Natural killer cell (primary cell): ENCODE measurements around the gene PTPMT1. TPM values are rescaled to one million over a fixed set of nuclear protein-coding genes. Genes with fewer than 3 reads are reported as not detected.
"Not testable (repeated sequence)": the region's sequence is repeated elsewhere in the genome, so short reads cannot be mapped to it uniquely, and the experiment has no call there.

Source experiments
- ATAC-seq, 3 donors: fragments of 150-1000 bp in 2 of 3; fragments of 200-7000 bp in 1 of 3; cut with Tn5 transposase; 1 replicate in 1 of 3; 2 replicates in 2 of 3; pipeline ENCODE4 v1.10.0; 2021; ENCODE audit warnings: mild to moderate bottlenecking in 2 of 3, moderate library complexity in 2 of 3
- DNase-seq, 2 donors: peaks; one replicate each; pipeline versions ENCODE4 v3.0.0 to v3.0.0-alpha.2; 2013 to 2021; ENCODE audit warnings: mixed read lengths in 1 of 2
- H3K27ac ChIP-seq: one replicate; pipeline ENCODE4 v1.5.1; 2013; ENCODE audit warnings: mild to moderate bottlenecking, low read length
- H3K27me3 ChIP-seq: one replicate; pipeline ENCODE4 v1.6.1; 2013; ENCODE audit warnings: low read length; ENCODE audit not compliant: control insufficient read depth, insufficient read depth
- H3K36me3 ChIP-seq: one replicate; pipeline ENCODE4 v1.6.1; 2013; ENCODE audit warnings: low read length; ENCODE audit not compliant: control insufficient read depth, insufficient read depth
- H3K4me1 ChIP-seq: one replicate; pipeline ENCODE4 v1.6.1; 2013; ENCODE audit warnings: low read length; ENCODE audit not compliant: control insufficient read depth, insufficient read depth
- H3K4me3 ChIP-seq: one replicate; pipeline ENCODE4 v1.5.1; 2013; ENCODE audit warnings: low read length
- H3K9me3 ChIP-seq: one replicate; pipeline ENCODE4 v1.6.1; 2013; ENCODE audit warnings: low read length; ENCODE audit not compliant: control insufficient read depth, insufficient read depth
- H3K27ac Mint-ChIP-seq, 2 donors: one replicate each; pipeline ENCODE4 v1.8.0; 2022; ENCODE audit warnings: mild to moderate bottlenecking in 2 of 2, mixed read lengths in 2 of 2, moderate library complexity in 1 of 2
- H3K27me3 Mint-ChIP-seq, 2 donors: one replicate each; pipeline ENCODE4 v1.8.0; 2022; ENCODE audit warnings: low read depth in 2 of 2, mixed read lengths in 2 of 2
- H3K36me3 Mint-ChIP-seq: one replicate; pipeline ENCODE4 v1.8.0; 2022; ENCODE audit warnings: mixed read lengths
- H3K4me1 Mint-ChIP-seq, 2 donors: one replicate each; pipeline ENCODE4 v1.8.0; 2022; ENCODE audit warnings: mixed read lengths in 2 of 2
- H3K4me3 Mint-ChIP-seq: one replicate; pipeline ENCODE4 v1.8.0; 2022; ENCODE audit warnings: mild to moderate bottlenecking, moderate library complexity, mixed read lengths
- H3K9me3 Mint-ChIP-seq, 2 donors: one replicate each; pipeline ENCODE4 v1.8.0; 2022; ENCODE audit warnings: mixed read lengths in 2 of 2
- CTCF ChIP-seq: fragments of 200-600 bp; IDR thresholded peaks from one replicate; pipeline ENCODE4 v1.8.0; 2022; ENCODE audit warnings: antibody characterized with exemption
- WGBS: methylation state at CpG from one replicate; pipeline ENCODE4 v1.1.7; 2013; ENCODE audit warnings: missing lambda C conversion rate; ENCODE audit not compliant: insufficient coverage; 5-methylcytosine and 5-hydroxymethylcytosine counted together
- intact Hi-C: fragments of 100-400 bp; cut with micrococcal nuclease; formaldehyde crosslinking; loops from one replicate; pipeline ENCODE4 v1.14.2; 2022
- total RNA-seq, 4 donors: library from RNA; stranded (reverse); fragments of 120-200 nt in 1 of 4; gene quantifications; one replicate each; pipeline versions ENCODE4 v1.2.3 to v1.2.4, GENCODE V29; 2013 to 2022

The PTPMT1 gene
- total RNA-seq, 3 donors from 2014 or later (not counting 1 experiment from before 2014, with no cell fraction given): 19.4 to 28.6 (median 20.4) TPM

GRCh38 chr11:47527186-47527585, 38.2 kb upstream of the PTPMT1 start:
- Mint-ChIP-seq H3K4me3 (no peak overlapping the region), H3K36me3 (no peaks in the 10 kb centered on the region), H3K27ac (peak overlapping the region; percentile 67 to 93), H3K27me3 (no peaks in the 10 kb centered on the region), H3K4me1 (peaks cover 38 to 56% of the 10 kb centered on the region in 2 donors), H3K9me3 (no peaks in the 10 kb centered on the region)
- intact Hi-C loops: no loop called here
- peaks cover 16% of the 10 kb centered on the region for H3K4me1 ChIP-seq
- ATAC-seq: no peak
- WGBS: 95% methylated on average over 6 of the region's 6 CpGs
- no peaks in the 10 kb centered on the region for H3K27me3 ChIP-seq
- TF ChIP-seq CTCF: no peak
- DNase-seq: no peak
- no peak overlapping the region for H3K27ac ChIP-seq
- peaks cover 3% of the 10 kb centered on the region for H3K36me3 ChIP-seq
- H3K4me3 ChIP-seq: no peak overlapping the region
- H3K9me3 ChIP-seq: no peaks in the 10 kb centered on the region

GRCh38 chr11:47529951-47530350, 35.4 kb upstream of the PTPMT1 start:
- Mint-ChIP-seq H3K27ac (peak overlapping the region; percentile 63 to 72), H3K4me1 (peaks cover 28 to 48% of the 10 kb centered on the region in 2 donors)
- no peak overlapping the region for H3K27ac ChIP-seq

GRCh38 chr11:47530721-47531120, 34.7 kb upstream of the PTPMT1 start:
- intact Hi-C loops, H3K4me3 Mint-ChIP-seq, H3K27ac ChIP-seq, H3K36me3 ChIP-seq, H3K9me3 ChIP-seq, H3K9me3 Mint-ChIP-seq, ATAC-seq, H3K36me3 Mint-ChIP-seq, H3K4me3 ChIP-seq, H3K27me3 Mint-ChIP-seq, H3K27me3 ChIP-seq, DNase-seq: not testable (repeated sequence)
- Mint-ChIP-seq H3K4me1 (peaks cover 25 to 46% of the 10 kb centered on the region in 2 donors), H3K27ac (peak overlapping the region; percentile 63 to 72)
- peaks cover 14% of the 10 kb centered on the region for H3K4me1 ChIP-seq
- WGBS: 95% methylated on average over 9 of the region's 9 CpGs

More at GRCh38 chr11:47529951-47530350, 35.4 kb upstream of the PTPMT1 start:
- DNase-seq (no peak), ATAC-seq (no peak)
- H3K9me3 ChIP-seq: no peaks in the 10 kb centered on the region
- Mint-ChIP-seq H3K27me3 (no peaks in the 10 kb centered on the region), H3K9me3 (no peaks in the 10 kb centered on the region), H3K4me3 (no peak overlapping the region), H3K36me3 (no peaks in the 10 kb centered on the region)
- peaks cover 3% of the 10 kb centered on the region for H3K36me3 ChIP-seq
- peaks cover 14% of the 10 kb centered on the region for H3K4me1 ChIP-seq
- 100% methylated on average over 3 of the region's 4 CpGs for WGBS
- TF ChIP-seq CTCF: no peak
- intact Hi-C loops: no loop called here
- H3K4me3 ChIP-seq: no peak overlapping the region
- H3K27me3 ChIP-seq: no peaks in the 10 kb centered on the region

GRCh38 chr11:47531666-47532065, 33.7 kb upstream of the PTPMT1 start:
- peaks cover 22 to 44% of the 10 kb centered on the region in 2 donors for H3K4me1 Mint-ChIP-seq
- WGBS: 77% methylated on average over 3 of the region's 3 CpGs
- no peak for DNase-seq

More at GRCh38 chr11:47531666-47532065, 33.7 kb upstream of the PTPMT1 start:
- Mint-ChIP-seq H3K36me3 (no peaks in the 10 kb centered on the region), H3K27ac (peak overlapping the region in 1 of 2 donors; percentile 44), H3K27me3 (no peaks in the 10 kb centered on the region), H3K9me3 (no peaks in the 10 kb centered on the region), H3K4me3 (no peak overlapping the region)
- Histone ChIP-seq H3K27me3 (no peaks in the 10 kb centered on the region), H3K27ac (no peak overlapping the region), H3K36me3 (peaks cover 5% of the 10 kb centered on the region), H3K4me1 (peaks cover 18% of the 10 kb centered on the region), H3K9me3 (no peaks in the 10 kb centered on the region), H3K4me3 (no peak overlapping the region)
- intact Hi-C loops: no loop called here
- no peak for TF ChIP-seq CTCF
- no peak for ATAC-seq
